Type B pancreatic cell (in vitro differentiated cells): ENCODE results near the gene ARID1A. TPM values are rescaled to one million over a fixed set of nuclear protein-coding genes. Genes with fewer than 3 reads are reported as not detected.

Experiments
- DNase-seq: peaks from one replicate; pipeline ENCODE4 v3.0.0; 2021; ENCODE audit warnings: mixed read lengths; ENCODE audit not compliant: unreplicated experiment; ENCODE audit errors: extremely low spot score
- H3K27ac Mint-ChIP-seq: 2 replicates; pipeline ENCODE4 v1.8.0; 2021; ENCODE audit warnings: mild to moderate bottlenecking, mixed read lengths
- H3K27me3 Mint-ChIP-seq: 2 replicates; pipeline ENCODE4 v1.8.0; 2021; ENCODE audit warnings: mixed read lengths
- H3K36me3 Mint-ChIP-seq: 2 replicates; pipeline ENCODE4 v1.8.0; 2021; ENCODE audit warnings: mixed read lengths
- H3K4me1 Mint-ChIP-seq: one replicate; pipeline ENCODE4 v1.8.0; 2021; ENCODE audit warnings: mixed read lengths; ENCODE audit not compliant: unreplicated experiment
- H3K4me3 Mint-ChIP-seq: 2 replicates; pipeline ENCODE4 v1.8.0; 2021; ENCODE audit warnings: mild to moderate bottlenecking, mixed read lengths
- H3K9me3 Mint-ChIP-seq: 2 replicates; pipeline ENCODE4 v1.8.0; 2021; ENCODE audit warnings: mixed read lengths
- total RNA-seq: library from RNA; stranded (reverse); gene quantifications from 2 replicates; pipeline ENCODE4 v1.2.1, GENCODE V29; 2021; ENCODE audit warnings: low replicate concordance
- TF ChIP-seq, protein P1 (sequence below): fragments of 200-600 bp; sonication (generic); conservative IDR thresholded peaks from 2 replicates; pipeline ENCODE4 v1.5.0; 2021; ENCODE audit warnings: antibody characterized with exemption, mild to moderate bottlenecking

ARID1A gene
- total RNA-seq, 1 donor from 2014 or later = 121 TPM

DNA sequence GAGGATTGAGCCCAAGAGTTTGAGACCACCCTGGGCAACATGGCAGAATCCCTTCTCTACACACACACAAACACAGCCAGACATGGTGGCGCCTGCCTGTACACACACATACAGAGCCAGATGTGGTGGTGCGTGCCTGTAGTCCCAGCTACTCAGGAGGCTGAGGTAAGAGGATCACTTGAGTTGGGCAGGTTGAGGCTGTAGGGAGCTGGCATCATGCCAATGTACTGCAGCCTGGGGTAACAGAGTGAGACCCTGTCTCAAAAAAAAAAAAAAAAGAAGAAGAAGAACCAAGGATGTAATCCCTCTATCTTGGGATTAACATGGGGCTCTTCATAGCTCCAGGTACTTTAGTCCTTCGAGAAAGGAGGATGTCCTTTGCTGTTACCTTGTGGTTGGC is 62.5 kb downstream of the ARID1A start:
- Mint-ChIP-seq H3K27me3 (no peaks in the 10 kb centered on the region), H3K27ac (no peak overlapping the region), H3K4me1 (peaks cover 6% of the 10 kb centered on the region), H3K9me3 (no peaks in the 10 kb centered on the region), H3K4me3 (no peak overlapping the region), H3K36me3 (peaks cover 47% of the 10 kb centered on the region)
- TF ChIP-seq, protein P1, sequence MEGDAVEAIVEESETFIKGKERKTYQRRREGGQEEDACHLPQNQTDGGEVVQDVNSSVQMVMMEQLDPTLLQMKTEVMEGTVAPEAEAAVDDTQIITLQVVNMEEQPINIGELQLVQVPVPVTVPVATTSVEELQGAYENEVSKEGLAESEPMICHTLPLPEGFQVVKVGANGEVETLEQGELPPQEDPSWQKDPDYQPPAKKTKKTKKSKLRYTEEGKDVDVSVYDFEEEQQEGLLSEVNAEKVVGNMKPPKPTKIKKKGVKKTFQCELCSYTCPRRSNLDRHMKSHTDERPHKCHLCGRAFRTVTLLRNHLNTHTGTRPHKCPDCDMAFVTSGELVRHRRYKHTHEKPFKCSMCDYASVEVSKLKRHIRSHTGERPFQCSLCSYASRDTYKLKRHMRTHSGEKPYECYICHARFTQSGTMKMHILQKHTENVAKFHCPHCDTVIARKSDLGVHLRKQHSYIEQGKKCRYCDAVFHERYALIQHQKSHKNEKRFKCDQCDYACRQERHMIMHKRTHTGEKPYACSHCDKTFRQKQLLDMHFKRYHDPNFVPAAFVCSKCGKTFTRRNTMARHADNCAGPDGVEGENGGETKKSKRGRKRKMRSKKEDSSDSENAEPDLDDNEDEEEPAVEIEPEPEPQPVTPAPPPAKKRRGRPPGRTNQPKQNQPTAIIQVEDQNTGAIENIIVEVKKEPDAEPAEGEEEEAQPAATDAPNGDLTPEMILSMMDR = no peak
- DNase-seq = no peak

DNA sequence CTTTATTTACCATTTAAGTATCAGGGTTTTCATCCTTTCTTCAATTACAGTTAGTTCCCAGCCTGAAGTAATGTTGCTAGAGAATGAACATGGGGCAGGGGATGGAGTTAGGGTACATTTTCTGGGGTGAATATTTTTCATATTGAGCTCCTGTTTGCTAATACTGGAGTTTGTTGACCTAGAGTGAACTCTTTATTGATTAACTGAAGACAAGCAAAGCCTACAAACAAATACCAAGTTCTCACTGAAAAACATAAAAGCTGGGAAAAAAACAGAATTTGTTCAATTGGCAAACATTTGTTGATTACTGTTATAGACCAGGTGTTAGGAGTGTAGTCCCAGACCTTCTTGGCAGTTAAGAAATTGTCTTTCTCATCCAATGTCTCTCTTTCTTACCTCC is 63.7 kb downstream of the ARID1A start:
- Mint-ChIP-seq H3K36me3 (peaks cover 45% of the 10 kb centered on the region), H3K4me1 (no peaks in the 10 kb centered on the region), H3K9me3 (no peaks in the 10 kb centered on the region), H3K27me3 (no peaks in the 10 kb centered on the region), H3K27ac (no peak overlapping the region), H3K4me3 (no peak overlapping the region)
- TF ChIP-seq, protein P1 = no peak
- no peak for DNase-seq

DNA sequence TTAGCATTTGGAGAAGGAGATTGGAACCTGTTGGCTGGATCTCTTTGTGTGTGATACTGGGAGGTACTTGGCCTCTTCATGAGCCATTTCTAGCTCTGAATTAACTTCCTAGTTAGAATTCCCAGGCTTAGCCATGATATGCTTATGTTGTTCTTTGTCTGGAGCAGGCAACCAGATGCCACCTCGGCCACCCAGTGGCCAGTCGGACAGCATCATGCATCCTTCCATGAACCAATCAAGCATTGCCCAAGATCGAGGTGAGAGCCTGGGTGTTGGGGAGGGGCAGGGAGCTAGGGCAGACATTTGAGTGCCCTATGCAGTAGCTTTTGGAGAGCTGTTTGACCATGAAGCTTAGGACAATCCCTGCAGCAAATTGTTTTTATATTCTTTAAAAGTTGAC is 65.4 kb downstream of the ARID1A start:
- Mint-ChIP-seq H3K36me3 (peaks cover 44% of the 10 kb centered on the region), H3K27me3 (no peaks in the 10 kb centered on the region), H3K4me3 (no peak overlapping the region), H3K4me1 (no peaks in the 10 kb centered on the region), H3K9me3 (no peaks in the 10 kb centered on the region), H3K27ac (peak overlapping the region; percentile 20)
- no peak for DNase-seq
- TF ChIP-seq, protein P1 = peak; percentile 48

DNA sequence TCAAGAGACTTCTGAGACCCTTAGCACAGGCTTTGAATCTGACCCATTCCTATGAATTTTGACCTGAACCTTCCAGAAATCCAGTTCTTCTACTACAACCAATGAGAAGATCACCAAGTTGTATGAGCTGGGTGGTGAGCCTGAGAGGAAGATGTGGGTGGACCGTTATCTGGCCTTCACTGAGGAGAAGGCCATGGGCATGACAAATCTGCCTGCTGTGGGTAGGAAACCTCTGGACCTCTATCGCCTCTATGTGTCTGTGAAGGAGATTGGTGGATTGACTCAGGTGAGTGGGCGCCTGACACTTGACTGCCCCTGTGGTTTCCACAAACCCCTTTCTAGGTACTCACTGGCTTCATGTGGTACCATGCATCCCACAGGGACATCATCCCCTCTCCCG is 71.9 kb downstream of the ARID1A start:
- Mint-ChIP-seq H3K9me3 (no peaks in the 10 kb centered on the region), H3K4me3 (no peak overlapping the region), H3K27ac (peak overlapping the region; percentile 72), H3K4me1 (peaks cover 29% of the 10 kb centered on the region), H3K36me3 (peaks cover 60% of the 10 kb centered on the region), H3K27me3 (no peaks in the 10 kb centered on the region)
- DNase-seq = no peak
- TF ChIP-seq, protein P1 = no peak

DNA sequence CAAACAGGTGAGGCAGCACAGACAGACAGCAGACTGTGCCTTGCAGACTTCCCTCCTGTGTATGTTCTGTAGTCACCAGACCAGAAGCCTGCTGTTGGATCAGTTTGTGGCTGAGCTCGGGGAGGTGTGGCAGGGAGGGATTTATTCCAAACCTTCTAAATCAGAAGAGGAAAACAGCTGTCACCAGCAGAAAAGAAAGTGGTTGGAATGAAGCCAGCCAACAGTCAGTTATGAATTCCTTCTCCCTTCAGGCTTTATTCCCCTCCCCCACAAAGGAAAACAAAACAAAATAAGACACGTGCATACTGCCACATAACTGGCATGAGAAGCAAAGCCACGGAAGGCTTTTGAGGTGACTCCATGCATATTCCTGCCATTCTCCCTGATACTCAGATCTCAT is 72.9 kb downstream of the ARID1A start:
- peaks cover 29% of the 10 kb centered on the region for H3K4me1 Mint-ChIP-seq
- peak overlapping the region; percentile 72 for H3K27ac Mint-ChIP-seq
- peak overlapping the region; percentile 46 for H3K4me3 Mint-ChIP-seq
- no peaks in the 10 kb centered on the region for H3K9me3 Mint-ChIP-seq
- DNase-seq = no peak
- peaks cover 63% of the 10 kb centered on the region for H3K36me3 Mint-ChIP-seq
- TF ChIP-seq, protein P1 = no peak
- no peaks in the 10 kb centered on the region for H3K27me3 Mint-ChIP-seq

DNA sequence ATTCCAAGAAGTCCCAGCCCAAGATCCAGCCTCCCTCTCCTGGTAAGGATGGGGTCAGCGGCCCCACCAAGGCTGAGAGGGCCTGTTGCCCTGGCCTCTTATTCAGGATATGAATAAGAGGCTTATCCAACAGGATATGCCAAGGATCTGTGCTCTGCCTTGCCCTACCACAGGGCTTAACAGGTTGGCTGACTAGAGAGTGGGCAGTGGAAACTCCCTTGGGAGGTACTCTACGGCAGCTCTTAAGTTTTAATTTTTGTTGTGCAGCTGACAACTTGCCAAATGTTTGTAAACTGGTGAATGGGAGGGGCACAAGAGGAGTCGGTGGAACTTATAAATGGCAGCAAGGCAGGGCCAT is 75.4 kb downstream of the ARID1A start:
- Mint-ChIP-seq H3K27ac (peak overlapping the region; percentile 91), H3K4me1 (peaks cover 29% of the 10 kb centered on the region), H3K27me3 (no peaks in the 10 kb centered on the region), H3K9me3 (no peaks in the 10 kb centered on the region), H3K36me3 (peaks cover 75% of the 10 kb centered on the region), H3K4me3 (peak overlapping the region; percentile 41)
- DNase-seq = no peak
- TF ChIP-seq, protein P1 = no peak
